Activated T-cell treated with anti-CD3 and anti-CD28 coated beads, Interleukin-2, amount 50 U/mL, for 72 hours (primary cell): ENCODE results near the gene GATA6. TPM values are rescaled to one million over a fixed set of nuclear protein-coding genes. Genes with fewer than 3 reads are reported as not detected.

Experiments used
- ATAC-seq, 2 donors: fragments of 150-1000 bp; cut with Tn5 transposase; replicated peaks in 1 of 2; 2 replicates each; pipeline ENCODE4 v1.10.0; 2021; ENCODE audit warnings: moderate library complexity in 2 of 2, mild to moderate bottlenecking in 1 of 2
- DNase-seq, 2 donors: peaks; one replicate each; pipeline ENCODE4 v3.0.0; 2021 to 2022; ENCODE audit warnings: mixed read lengths in 1 of 2
- H3K27ac Mint-ChIP-seq: one replicate; pipeline ENCODE4 v1.8.0; 2022; ENCODE audit warnings: mild to moderate bottlenecking, moderate library complexity, mixed read lengths
- H3K27me3 Mint-ChIP-seq: one replicate; pipeline ENCODE4 v1.8.0; 2022; ENCODE audit warnings: low read depth, mixed read lengths
- H3K36me3 Mint-ChIP-seq, 2 donors: one replicate each; pipeline ENCODE4 v1.8.0; 2022; ENCODE audit warnings: mixed read lengths in 2 of 2, mild to moderate bottlenecking in 1 of 2; ENCODE audit not compliant: insufficient read depth in 2 of 2
- H3K4me1 Mint-ChIP-seq: one replicate; pipeline ENCODE4 v1.8.0; 2022; ENCODE audit warnings: low read depth, mixed read lengths
- H3K4me3 Mint-ChIP-seq, 2 donors: one replicate each; pipeline ENCODE4 v1.8.0; 2022; ENCODE audit warnings: mild to moderate bottlenecking in 2 of 2, mixed read lengths in 2 of 2, moderate library complexity in 2 of 2
- H3K9me3 Mint-ChIP-seq, 2 donors: one replicate each; pipeline ENCODE4 v1.8.0; 2022; ENCODE audit warnings: mixed read lengths in 2 of 2
- total RNA-seq, 2 donors: library from RNA; stranded (reverse); gene quantifications; one replicate each; pipeline ENCODE4 v1.2.3, GENCODE V29; 2022

The GATA6 gene
- under 1 TPM; 0.39 to 0.43 TPM for total RNA-seq

DNA sequence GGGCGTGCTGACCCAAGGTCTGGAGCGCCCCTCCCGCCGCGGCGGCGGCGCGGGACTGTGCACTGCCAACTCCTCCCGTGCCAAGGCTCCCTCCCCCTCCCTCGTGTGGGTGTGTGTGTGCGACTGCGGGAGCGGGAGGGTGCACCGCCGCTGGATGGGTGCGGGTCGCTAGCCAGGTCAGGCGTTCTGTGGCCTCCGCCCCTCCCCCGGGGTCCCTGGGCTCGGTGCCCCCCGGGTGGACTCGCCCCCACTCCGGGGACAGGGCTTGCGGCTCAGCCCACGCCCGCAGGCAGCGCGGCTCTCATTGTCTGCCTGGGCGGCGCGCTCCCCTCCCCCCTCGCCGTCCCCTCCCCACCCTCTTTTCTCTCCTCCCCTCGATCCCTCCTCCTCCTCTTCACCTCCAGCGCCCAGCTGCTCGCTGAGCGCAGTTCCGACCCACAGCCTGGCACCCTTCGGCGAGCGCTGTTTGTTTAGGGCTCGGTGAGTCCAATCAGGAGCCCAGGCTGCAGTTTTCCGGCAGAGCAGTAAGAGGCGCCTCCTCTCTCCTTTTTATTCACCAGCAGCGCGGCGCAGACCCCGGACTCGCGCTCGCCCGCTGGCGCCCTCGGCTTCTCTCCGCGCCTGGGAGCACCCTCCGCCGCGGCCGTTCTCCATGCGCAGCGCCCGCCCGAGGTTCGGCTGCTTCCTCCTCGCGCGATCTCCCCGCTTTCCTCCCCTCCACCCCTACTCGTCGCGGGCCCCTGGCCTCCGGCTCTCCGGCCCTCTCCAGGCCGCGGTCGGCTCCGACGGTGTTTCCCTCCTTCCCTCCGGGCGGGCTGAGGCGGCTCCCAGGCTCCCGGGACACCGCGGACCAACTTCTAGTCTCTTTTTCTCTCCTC is at the start of gene GATA6:
TSS of gene GATA6 (plus strand) at position 579 of the 878 bp plus-strand sequence. CDS start 1,556 bp downstream, outside the sequence.
- H3K4me1 Mint-ChIP-seq, result peaks cover 26% of the 10 kb centered on the region
- DNase-seq (peak; percentile 55 to 62), ATAC-seq (peak; percentile 78 to 82)
- H3K4me3 Mint-ChIP-seq, result peak within 1 kb of the TSS; percentile 91 to 93
- H3K27ac Mint-ChIP-seq, result no peak within 1 kb of the TSS
- H3K9me3 Mint-ChIP-seq, result no peaks in the 10 kb centered on the region
- H3K27me3 Mint-ChIP-seq, result peaks cover 69% of the 10 kb centered on the region
- peaks cover 1 to 4% of the 10 kb centered on the region in 2 donors for H3K36me3 Mint-ChIP-seq

DNA sequence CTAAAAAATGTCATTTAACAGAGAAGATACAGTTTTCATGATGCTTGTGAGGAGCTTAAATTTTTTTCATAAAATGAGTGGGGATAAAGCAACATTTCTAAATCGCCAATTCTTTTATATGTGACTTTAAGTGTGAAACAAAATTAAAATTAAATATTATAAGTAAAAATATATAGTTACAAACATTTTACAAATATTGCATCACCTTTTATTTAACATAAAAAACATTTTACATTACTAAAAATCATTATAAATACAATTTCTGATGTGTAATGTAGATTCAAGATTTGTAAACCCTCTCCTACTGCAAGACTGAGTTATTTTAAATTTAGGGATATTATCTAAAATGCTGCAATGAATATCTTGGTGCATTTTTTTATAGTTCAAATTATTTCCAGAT is 44.4 kb upstream of the GATA6 start:
- Mint-ChIP-seq H3K9me3 (peaks cover 0 to 1% of the 10 kb centered on the region in 2 donors), H3K27ac (no peak overlapping the region), H3K4me3 (no peak overlapping the region), H3K27me3 (no peaks in the 10 kb centered on the region), H3K4me1 (no peaks in the 10 kb centered on the region), H3K36me3 (no peaks in the 10 kb centered on the region)
- no peak for ATAC-seq
- no peak for DNase-seq

GRCh38 chr18:22128954-22129353 is 40.4 kb upstream of the GATA6 start:
- Mint-ChIP-seq H3K27ac (no peak overlapping the region), H3K4me1 (no peaks in the 10 kb centered on the region), H3K9me3 (no peaks in the 10 kb centered on the region), H3K4me3 (no peak overlapping the region), H3K27me3 (no peaks in the 10 kb centered on the region), H3K36me3 (peaks cover 0 to 2% of the 10 kb centered on the region in 2 donors)
- DNase-seq (no peak), ATAC-seq (no peak)

- DNase-seq (no peak), ATAC-seq (no peak)
- H3K4me1 Mint-ChIP-seq, result no peaks in the 10 kb centered on the region
- H3K27me3 Mint-ChIP-seq, result no peaks in the 10 kb centered on the region
- H3K9me3 Mint-ChIP-seq, result no peaks in the 10 kb centered on the region
- no peak overlapping the region for H3K4me3 Mint-ChIP-seq
- no peak overlapping the region for H3K27ac Mint-ChIP-seq
- H3K36me3 Mint-ChIP-seq, result peaks cover 0 to 2% of the 10 kb centered on the region in 2 donors
Observed at GRCh38 chr18:22129778-22130177, 39.6 kb upstream of the GATA6 start.

- Mint-ChIP-seq H3K4me1 (no peaks in the 10 kb centered on the region), H3K36me3 (peaks cover 0 to 2% of the 10 kb centered on the region in 2 donors), H3K4me3 (no peak overlapping the region), H3K27me3 (no peaks in the 10 kb centered on the region), H3K9me3 (peaks cover 0 to 3% of the 10 kb centered on the region in 2 donors), H3K27ac (no peak overlapping the region)
- no peak for ATAC-seq
- no peak for DNase-seq
Observed at GRCh38 chr18:22132258-22132657, 37.1 kb upstream of the GATA6 start.

GRCh38 chr18:22132763-22133162 is 36.6 kb upstream of the GATA6 start:
- H3K27me3 Mint-ChIP-seq, result no peaks in the 10 kb centered on the region
- H3K4me3 Mint-ChIP-seq, result no peak overlapping the region
- H3K36me3 Mint-ChIP-seq, result peaks cover 0 to 2% of the 10 kb centered on the region in 2 donors
- no peak overlapping the region for H3K27ac Mint-ChIP-seq
- DNase-seq (no peak), ATAC-seq (no peak)
- peaks cover 0 to 3% of the 10 kb centered on the region in 2 donors for H3K9me3 Mint-ChIP-seq
- no peaks in the 10 kb centered on the region for H3K4me1 Mint-ChIP-seq

GRCh38 chr18:22136395-22136794 is 33.0 kb upstream of the GATA6 start:
- Mint-ChIP-seq H3K9me3 (peaks cover 0 to 7% of the 10 kb centered on the region in 2 donors), H3K27me3 (no peaks in the 10 kb centered on the region)
- ATAC-seq, result no peak

GRCh38 chr18:22141211-22141610 is 28.2 kb upstream of the GATA6 start:
- peaks cover 0 to 5% of the 10 kb centered on the region in 2 donors for H3K9me3 Mint-ChIP-seq
- DNase-seq, result no peak

More at GRCh38 chr18:22136395-22136794, 33.0 kb upstream of the GATA6 start:
- Mint-ChIP-seq H3K36me3 (peaks cover 0 to 2% of the 10 kb centered on the region in 2 donors), H3K4me1 (no peaks in the 10 kb centered on the region), H3K4me3 (no peak overlapping the region), H3K27ac (no peak overlapping the region)
- no peak for DNase-seq

DNA sequence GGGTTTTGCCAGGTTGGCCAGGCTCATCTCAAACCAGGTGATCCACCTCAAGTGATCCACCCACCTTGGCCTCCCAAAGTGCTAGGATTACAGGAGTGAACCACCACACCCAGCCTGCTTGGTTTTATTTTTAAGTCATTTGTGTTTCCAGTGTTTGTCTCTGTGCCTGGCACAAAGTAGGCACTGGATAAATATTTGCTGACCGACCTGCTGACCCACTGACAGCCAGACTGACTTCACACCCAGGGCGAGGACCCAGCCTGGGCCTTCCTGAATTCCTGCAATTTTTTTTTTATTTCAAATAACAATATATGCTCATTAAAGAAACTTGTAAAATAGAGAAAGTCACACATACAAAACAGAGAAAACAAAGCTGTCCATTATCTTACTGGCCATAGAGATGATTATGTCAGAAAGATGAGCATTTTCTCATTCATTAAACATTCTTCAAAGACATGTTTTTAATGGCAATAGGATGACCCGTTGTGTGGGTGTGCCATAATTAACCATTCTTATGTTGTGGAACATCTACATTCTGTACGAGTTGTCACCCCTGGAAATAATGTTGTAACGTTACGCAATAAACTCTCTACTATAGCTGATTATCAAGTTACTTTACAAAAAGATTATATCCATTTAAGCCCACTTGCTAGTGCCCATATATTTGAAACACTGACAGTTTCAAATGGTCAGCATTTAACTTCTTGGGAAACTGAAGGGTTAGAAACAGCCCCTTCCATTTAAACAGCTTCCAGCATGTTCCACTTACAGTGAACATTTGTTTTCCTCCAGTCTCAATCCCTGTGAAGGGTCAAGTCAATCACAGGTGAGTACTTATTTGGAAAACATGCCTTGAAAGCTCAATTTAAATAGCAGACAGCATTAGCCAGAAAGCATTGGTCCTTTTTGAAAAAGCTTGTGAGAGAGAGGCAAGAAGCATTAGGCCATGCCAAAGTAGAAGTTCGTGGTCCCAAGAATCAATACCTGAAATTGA is 25.7 kb upstream of the GATA6 start:
- no peaks in the 10 kb centered on the region for H3K36me3 Mint-ChIP-seq
- no peak overlapping the region for H3K4me3 Mint-ChIP-seq
- no peaks in the 10 kb centered on the region for H3K9me3 Mint-ChIP-seq
- no peak overlapping the region for H3K27ac Mint-ChIP-seq
- DNase-seq (no peak), ATAC-seq (no peak)
- H3K27me3 Mint-ChIP-seq, result no peaks in the 10 kb centered on the region
- H3K4me1 Mint-ChIP-seq, result no peaks in the 10 kb centered on the region

More at GRCh38 chr18:22141211-22141610, 28.2 kb upstream of the GATA6 start:
- Mint-ChIP-seq H3K27me3 (no peaks in the 10 kb centered on the region), H3K4me3 (no peak overlapping the region), H3K36me3 (no peaks in the 10 kb centered on the region), H3K27ac (no peak overlapping the region), H3K4me1 (no peaks in the 10 kb centered on the region)
- no peak for ATAC-seq

DNA sequence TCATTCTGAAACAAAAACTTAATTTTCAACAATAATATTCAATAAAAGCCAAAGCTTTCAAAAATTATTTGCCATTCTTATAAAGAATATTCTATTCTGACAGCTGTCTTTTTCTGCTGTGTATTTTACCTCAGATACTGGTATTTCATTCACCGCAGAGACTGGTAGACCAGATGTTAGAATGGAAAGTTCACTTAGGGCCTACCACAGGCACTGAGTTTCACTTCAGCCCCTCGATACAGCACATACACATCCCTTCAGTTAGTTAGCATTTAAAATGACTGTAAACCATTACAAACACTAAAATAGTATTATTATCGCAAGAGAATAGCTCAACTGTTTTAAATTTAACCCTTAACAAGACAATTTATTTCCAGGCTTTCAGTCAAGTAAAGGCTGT is 24.2 kb upstream of the GATA6 start:
- H3K4me3 Mint-ChIP-seq, result no peak overlapping the region
- no peaks in the 10 kb centered on the region for H3K27me3 Mint-ChIP-seq
- no peak overlapping the region for H3K27ac Mint-ChIP-seq
- H3K36me3 Mint-ChIP-seq, result no peaks in the 10 kb centered on the region
- ATAC-seq (no peak), DNase-seq (no peak)
- no peaks in the 10 kb centered on the region for H3K9me3 Mint-ChIP-seq
- H3K4me1 Mint-ChIP-seq, result no peaks in the 10 kb centered on the region

DNA sequence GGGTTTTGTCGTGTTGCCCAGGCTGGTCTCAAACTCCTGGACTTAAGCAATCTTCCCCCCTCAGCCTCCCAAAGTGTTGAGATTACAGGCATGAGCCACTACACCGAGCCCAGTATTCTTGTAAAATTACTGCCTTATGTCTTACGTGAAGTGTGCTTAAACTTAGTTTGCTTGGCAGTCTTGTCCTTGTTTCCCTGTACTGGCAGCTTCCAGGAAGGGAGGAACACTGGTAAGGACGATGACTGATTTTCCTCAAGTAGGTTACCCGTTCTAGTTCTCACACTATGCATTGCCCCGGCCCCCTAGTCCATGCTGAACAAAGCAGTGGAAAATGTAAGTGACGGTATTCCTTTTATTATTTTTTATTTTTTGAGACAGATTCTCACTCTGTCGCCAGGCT is 19.7 kb upstream of the GATA6 start:
- no peak for ATAC-seq
- peaks cover 6% of the 10 kb centered on the region for H3K27me3 Mint-ChIP-seq
- H3K36me3 Mint-ChIP-seq, result no peaks in the 10 kb centered on the region
- H3K4me1 Mint-ChIP-seq, result no peaks in the 10 kb centered on the region
- no peaks in the 10 kb centered on the region for H3K9me3 Mint-ChIP-seq
- DNase-seq, result no peak
- no peak overlapping the region for H3K4me3 Mint-ChIP-seq
- no peak overlapping the region for H3K27ac Mint-ChIP-seq

DNA sequence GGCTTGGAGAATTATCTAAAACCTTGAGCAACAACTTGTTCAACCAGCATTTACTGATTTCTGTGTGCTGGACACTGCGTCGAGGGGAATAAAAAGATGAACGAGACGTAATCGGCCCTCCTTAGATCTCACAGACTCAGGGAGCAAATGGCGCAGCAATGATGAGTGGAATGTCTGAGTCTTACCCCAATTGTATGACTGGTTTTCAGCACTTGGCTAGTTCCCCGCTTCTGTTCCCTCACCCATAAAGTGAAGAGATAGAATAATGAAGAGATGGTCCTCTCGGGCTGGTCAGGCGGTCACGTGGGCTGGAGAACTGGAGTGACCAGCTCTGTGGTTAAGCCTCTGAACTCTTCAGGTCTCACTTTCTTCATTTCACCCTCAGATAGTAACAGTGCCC is 17.3 kb upstream of the GATA6 start:
- Mint-ChIP-seq H3K4me1 (no peaks in the 10 kb centered on the region), H3K4me3 (no peak overlapping the region), H3K27ac (no peak overlapping the region), H3K27me3 (peaks cover 8% of the 10 kb centered on the region), H3K9me3 (no peaks in the 10 kb centered on the region), H3K36me3 (no peaks in the 10 kb centered on the region)
- DNase-seq, result no peak
- ATAC-seq, result no peak

- Mint-ChIP-seq H3K9me3 (no peaks in the 10 kb centered on the region), H3K4me3 (no peak overlapping the region), H3K4me1 (no peaks in the 10 kb centered on the region), H3K36me3 (no peaks in the 10 kb centered on the region), H3K27ac (no peak overlapping the region), H3K27me3 (peaks cover 8% of the 10 kb centered on the region)
- ATAC-seq (no peak), DNase-seq (no peak)
Observed at GRCh38 chr18:22153428-22153827, 16.0 kb upstream of the GATA6 start.
